Measurements from ENCODE around the gene LRRC45.
"Not testable (repeated sequence)": the region's sequence is repeated elsewhere in the genome, so short reads cannot be mapped to it uniquely, and the experiment has no call there.

LRRC45 gene

DNA sequence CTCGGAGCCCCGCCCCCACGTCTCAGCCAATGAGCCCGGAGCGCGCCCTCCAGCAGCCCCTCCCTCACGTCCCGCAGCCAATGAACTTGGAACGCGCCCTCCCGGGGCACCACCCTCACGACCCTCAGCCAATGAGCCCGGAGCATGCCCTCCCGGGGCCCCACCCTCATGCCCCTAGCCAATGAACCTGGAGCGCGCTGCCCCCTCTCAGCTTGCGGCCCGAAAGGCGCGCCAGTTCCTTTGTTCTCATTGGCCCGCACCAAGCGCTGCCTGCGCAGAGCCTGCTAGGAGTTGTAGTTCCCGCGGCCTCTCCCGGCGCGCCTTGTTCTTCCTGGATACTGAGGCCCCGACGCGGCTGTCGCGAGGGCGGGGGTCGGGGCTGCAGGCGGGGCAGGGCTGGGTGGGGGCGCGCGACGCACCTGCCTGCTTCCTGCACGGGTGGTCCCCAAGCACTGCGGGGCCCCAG is at the start of gene LRRC45:
TSS of gene LRRC45 (plus strand) at position 325 of the 466 bp plus-strand sequence. CDS start 339 bp downstream, outside the sequence.
- peak; percentile 100 for DNase-seq

DNA sequence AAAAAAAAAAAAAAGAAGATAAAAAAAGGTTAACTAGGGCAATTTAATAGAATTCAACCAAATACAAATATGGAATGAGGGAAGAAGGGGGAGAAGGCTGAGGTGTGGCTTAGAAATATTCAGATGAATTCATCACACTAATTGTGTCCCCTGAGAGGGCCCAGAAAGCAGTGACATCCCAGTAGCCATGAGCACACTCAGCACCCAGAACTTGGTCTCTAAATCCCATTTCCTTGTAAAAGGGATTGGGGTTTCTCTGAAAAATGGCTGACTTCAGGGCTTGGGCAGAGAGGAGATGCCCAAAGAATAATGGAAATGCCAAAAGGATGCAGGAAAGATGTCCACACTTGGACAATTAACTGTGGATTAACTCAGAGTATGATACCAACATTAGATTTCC is 49.7 kb upstream of the LRRC45 start:
- DNase-seq = no peak

DNA sequence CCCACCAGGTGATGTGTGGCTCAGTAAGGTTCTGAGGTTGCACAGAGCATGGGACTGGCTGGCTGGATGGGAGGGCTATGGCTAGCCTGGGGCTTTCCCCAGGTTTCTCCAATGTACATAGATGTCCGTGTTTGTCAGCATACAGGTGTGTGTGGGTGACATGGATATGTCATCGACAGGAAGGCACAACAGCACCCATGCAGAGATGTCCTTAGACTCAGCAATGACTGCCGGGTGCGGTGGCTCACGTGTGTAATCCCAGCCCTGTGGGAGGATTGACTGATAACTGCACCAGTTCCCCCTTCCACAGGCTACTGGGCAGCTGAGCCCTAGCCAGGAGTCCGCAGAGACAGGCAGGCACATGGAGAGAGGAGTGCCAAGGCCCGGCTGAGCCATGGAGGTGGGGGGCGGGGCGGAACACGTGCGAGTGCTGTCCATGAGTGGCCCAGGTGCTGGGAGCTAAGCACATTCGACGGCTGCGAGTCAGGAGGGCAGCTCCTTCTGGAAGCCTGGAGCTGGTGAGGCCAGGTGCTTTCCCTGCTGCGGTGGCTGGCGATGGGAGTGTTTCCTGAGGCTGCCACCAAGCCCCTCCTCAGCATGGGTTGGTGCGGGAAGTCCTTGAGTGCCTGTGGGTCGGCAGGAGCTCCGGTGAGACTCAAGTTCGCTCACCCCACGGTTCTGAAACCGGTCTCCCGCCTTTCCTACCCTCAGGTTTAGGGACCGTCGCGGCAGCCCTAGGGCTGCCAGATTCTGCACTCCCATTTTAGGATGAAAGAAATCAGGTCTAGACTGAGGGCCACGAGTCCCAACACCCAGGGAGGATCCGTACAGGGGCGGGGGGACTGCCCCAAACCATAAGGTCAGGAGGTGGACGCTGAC is 46.5 kb upstream of the LRRC45 start:
- no peak for DNase-seq

DNA sequence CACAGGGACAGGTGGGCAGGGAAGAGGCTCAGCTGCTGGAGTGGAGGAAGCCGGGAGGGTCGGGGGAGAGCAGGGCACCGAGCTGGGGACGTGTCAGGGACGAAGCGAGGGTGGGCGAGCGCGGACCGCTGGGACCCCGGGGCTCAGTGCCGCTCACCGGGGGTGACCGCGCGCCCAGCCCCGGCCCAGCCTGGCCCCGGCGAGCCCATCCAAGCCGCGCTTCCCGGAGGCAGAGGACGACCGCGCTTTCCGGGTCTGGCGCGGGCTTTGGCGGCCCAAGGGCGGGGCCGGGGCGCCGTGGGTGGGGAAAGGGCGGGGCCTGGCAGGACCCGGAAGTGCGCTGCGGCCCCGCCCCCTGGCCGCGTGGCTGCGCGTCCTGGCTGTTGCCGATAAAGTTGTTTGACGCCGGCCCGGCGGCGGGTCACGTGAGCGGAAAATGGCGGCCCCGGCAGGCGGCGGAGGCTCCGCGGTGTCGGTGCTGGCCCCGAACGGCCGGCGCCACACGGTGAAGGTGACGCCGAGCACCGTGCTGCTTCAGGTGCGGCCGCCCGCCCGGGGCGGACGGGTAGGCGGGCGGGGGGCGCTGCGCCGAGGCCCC is 45.8 kb upstream of the LRRC45 start, which contains the start of gene ASPSCR1:
TSS of gene ASPSCR1 (plus strand) at position 419 of the 598 bp plus-strand sequence. CDS start at position 437, 18 bp downstream.
- DNase-seq = peak; percentile 89

DNA sequence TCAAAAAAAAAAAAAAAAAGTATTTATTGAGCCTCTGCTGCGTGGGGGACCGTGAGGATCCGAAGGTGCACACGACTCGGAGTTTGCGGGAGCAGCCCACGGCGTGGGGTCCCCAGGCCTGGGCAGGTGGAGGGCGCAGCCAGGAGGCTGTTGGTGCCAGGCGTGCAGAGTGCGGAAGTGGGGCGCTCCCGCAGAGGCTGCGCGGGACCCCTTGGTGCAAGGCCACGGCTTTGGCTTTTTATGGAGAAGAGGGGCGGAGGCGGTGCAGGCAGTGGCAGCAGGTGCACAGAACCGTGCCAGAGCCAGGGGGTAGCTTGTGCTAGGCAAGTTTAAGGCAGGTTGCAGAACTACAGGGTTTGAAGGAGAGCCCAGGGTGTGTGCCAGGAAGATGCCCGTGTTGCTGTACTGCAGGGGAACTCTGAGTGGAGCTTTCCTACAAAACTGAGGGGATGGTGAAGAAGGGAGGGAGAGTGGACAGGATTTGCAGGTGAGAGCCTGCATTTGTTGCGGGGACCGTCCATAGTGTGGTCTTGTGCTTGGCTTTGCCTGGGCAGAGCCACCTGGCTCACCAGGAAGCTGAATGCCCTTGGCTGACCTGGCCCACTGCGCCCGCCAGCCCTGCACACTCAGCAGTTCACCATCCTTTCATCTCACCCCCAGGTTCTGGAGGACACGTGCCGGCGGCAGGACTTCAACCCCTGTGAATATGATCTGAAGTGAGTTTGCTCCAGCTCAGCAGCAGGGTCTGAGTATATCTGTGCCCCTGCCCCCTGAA is 44.4 kb upstream of the LRRC45 start:
- no peak for DNase-seq

DNA sequence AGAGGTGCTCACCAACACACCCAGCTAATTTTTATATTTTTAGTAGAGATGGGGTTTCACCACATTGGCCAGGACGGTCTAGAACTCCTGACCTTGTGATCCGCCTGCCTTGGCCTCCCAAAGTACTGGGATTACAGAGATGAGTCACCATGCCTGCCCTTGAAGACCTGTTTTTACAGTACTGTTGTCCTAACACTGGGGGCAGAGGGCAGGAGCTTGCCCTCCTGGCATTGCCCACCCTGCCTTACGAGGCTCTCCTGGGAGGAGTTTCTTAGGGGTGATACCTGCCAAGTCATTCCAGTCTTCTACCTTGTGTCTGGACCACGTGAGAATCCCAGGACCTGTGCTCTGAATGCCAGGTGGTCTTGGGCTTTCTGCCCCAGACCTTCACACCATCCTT is 43.0 kb upstream of the LRRC45 start:
- no peak for DNase-seq

DNA sequence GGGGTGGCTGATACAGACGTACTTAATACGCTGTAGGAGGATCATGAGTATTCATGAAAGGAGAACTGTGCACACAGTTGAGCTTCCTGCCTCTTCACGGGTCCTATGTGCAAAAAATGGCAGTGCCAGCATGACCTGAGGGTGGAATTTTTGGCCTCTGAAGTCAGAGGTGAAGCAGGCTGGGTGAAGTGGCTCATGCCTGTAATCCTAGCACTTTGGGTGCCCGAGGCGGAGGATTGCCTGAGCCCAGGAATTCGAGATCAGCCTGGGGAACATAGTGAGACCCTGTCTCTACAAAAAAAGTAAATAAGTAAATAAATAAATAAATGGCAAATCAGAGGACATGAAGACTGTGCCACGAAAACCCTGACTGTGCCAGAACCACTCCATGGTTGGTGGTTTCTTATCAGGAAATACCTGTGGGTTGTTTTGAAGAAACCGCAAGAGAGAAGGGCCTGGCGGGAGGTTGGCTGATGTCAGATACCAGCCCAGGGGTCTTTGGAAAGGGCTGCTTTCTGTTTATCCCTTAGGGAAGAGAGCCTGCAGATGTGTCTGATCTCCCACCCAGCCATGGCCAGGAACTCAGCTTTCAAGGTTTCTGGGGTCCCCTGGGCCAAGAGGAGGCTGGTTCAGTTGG is 42.3 kb upstream of the LRRC45 start:
- peak; percentile 26 for DNase-seq

DNA sequence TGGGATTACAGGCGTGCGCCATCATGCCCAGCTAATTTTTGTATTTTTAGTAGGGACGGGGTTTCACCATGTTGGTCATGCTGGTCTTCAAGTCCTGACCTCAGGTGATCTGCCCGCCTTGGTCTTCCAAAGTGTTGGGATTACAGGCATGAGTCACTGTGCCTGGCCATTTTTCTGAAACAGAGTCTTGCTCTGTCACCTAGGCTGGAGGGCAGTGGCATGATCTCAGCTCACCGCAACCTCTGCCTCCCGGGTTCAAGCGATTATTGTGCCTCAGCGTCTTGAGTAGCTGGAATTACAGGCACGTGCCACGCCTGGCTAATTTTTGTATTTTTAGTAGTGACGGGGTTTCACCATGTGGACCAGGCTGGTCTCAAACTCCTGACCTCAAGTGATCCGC is 41.6 kb upstream of the LRRC45 start:
- DNase-seq = not testable (repeated sequence)

DNA sequence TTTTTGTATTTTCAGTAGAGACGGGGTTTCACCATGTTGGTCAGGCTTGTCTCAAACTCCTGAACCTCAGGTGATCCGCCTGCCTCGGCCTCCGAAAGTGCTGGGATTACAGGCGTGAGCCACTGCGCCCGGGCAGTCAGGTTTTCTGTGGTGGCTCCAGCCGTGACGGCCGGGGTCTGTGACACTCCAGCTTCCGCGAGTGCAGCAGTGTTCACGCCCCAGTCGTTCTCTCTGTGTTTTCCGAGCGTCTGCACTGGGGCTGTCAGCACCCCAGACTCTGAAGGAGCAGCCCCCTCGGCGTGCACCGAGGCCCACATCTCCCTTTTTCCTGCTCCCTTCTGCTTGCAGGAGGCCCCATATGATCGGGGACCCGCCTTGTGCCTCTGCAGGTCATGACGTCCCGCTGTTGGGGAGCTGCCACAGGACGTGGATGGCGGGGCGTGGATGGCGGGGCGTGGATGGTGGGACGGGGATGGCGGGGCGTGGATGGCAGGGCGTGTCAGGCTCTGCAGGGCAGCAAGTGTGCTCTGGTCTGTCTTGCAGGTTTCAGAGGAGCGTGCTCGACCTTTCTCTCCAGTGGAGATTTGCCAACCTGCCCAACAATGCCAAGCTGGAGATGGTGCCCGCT is 40.0 kb upstream of the LRRC45 start:
- DNase-seq = no peak

DNA sequence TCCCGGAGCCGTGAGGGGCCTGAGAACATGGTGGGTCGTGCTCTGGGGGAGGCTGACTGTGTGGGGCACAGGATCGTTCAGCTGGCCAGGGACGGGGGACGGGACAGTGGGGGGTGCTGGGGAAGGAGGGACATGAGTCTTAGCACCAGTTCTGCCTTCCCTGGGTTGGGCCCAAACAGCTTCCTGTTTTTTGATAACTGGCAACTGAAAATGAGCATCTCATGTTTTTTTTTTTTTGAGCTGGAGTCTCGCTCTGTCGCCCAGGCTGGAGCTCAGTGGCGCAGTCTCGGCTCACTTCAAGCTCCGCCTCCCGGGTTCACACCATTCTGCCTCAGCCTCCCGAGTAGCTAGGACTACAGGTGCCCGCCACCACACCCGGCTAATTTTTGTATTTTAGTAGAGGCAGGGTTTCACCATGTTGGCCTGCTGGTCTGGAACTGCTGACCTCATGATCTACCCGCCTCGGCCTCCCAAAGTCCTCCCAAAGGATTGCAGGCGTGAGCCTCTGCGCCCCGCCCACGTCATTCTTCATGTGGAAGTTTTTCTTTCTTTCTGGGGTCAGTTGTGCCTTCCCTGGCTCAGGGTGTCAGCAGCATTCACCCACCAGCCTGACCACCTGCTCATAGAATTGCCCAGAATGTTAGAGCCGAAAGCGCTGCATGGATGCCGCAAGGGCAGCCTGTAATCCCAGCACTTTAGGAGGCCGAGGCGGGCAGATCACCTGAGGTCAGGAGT is 39.3 kb upstream of the LRRC45 start:
- DNase-seq = no peak

DNA sequence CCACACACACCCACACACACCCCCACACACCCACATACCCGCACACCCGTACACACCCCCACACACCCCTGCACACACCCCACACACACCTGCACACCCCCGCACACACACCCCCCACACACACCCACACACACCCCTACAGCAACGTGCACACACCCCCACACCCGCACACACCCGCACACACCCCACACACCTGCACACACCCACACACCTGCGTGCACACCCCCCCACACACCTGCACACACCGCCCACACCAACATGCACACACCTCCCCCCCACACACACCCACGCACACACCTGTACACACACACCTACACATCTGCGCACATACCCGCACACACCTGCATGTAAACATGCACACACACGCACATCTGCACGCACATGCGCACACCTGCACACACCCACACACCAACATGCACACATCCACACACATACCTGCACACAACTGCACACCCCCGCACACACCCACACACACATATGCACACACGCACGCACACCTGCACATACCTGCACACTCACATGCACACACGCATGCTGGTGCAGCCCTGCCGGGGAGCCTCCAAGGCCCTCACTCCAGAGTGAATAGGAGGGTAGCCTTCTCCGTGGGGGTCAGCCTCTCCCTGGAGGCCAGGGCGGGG is 38.2 kb upstream of the LRRC45 start:
- no peak for DNase-seq

DNA sequence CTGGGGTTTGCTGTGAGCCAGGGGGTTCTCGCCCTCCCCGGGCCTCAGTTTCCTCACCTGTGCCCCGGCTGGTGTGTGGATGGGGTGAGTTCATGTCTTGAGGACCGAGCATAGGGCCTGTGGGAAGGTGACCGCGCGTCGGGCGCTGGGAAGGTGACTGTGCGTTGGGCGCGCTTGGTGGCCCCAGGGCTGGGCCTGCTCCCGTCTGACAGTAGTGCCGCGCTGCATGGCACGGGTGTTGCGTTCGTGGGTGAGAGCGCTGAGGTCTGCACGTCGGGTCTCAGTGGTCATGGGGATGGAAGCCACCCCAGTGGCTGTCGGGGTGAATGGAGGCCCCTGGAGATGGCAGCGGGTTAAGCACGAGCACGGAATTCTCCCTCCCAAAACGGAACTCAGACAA is 36.5 kb upstream of the LRRC45 start:
- no peak for DNase-seq

DNA sequence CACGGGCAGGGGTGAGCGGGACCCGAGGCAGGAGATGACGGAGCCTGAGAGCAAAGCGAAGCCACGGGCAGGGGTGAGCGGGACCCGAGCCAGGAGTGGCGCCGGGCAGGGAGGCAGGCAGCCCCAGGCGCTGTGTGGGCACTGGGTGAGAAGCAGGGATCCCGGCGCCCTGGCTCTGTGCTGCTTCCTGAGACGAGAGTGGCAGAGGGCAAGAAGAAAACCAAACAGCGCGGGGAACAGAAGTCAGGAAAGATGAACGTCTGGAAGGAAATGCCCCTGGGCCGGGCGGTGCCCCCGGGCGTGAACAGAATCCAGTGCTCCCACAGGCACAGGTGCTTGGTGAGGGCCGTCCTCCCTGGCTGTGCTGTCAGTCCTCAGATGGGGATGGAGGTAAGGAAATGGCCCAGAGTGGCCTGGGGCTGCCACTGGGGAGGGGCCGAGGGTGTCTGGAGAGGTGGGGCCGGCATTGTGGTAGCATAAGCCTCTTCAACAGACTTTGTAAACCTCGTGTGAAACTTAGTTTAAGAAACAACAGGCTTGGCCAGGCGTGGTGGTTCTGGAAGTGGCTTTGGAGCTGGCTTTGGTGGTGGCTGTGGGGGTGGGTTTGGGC is 35.8 kb upstream of the LRRC45 start:
- no peak for DNase-seq

DNA sequence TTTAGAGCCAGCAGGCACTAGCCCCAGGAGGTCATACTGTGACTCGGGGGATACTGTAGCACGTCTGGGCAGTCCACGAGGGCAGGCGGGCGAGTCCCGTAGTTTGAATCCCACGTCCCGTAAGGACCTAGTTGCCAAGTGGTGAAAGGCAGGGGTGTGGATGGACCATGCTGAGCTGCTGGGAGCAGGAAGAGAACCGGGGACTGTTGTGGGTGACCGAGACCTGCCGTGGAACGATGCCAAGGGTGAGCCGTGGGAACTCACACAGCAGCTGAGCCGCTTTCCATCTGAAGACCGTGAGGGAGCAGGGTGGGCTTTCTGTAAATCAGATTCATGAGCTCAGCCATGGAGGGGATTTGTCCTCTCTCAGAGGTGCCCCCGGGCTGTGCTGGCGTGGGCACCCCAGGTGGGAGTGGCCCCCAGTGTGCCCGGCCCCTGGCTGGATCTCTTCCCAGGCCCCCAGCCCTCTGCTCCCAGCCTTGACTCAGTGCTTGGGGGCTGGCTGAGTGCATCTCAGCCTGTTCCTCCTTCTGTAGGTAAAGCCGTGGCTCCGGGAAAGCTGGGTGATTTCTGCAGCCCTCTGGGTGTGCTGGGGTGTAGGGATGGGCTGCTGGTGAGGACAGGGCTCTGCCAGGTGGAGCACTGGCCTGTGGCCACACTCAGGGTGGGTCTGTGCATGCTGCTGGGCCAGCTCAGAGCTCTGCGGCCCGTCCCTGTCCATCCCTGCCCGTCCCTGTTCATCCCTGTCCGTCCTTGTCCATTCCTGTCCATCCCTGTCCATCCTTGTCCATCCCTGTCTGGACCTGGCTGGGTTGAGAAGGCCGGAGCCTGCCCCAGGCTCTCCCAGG is 32.0 kb upstream of the LRRC45 start:
- DNase-seq = no peak

DNA sequence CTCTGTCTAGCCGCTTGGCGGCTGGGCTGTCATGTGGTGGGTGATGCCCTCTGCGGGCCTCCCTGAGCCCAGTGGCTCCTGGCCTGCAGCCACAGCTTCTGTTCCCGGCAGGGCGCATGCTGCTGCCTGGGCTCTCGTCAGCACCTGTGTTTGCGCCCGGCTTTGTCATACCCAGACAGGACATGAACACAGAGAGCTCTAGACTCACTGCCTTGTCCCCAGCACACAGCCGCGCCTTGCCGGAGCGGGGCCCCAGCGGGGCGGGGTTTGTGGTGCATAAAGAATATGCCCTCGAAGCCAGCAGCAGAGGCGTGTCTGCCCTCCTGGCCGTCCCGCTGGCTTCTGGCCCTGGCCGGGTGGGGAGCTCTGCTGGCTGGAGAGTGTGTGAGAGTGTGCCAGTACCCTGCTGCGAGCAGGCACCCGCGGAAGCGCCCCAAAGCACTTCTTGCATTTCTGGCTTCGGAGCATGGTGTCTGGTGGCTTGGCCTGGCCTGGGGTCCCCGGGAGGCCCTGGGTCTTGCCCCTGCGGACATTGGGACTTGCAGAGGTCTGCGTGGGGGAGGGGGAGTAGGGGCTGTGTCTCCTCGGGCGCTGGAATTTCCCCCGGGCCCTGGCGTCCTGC is 31.3 kb upstream of the LRRC45 start:
- no peak for DNase-seq

DNA sequence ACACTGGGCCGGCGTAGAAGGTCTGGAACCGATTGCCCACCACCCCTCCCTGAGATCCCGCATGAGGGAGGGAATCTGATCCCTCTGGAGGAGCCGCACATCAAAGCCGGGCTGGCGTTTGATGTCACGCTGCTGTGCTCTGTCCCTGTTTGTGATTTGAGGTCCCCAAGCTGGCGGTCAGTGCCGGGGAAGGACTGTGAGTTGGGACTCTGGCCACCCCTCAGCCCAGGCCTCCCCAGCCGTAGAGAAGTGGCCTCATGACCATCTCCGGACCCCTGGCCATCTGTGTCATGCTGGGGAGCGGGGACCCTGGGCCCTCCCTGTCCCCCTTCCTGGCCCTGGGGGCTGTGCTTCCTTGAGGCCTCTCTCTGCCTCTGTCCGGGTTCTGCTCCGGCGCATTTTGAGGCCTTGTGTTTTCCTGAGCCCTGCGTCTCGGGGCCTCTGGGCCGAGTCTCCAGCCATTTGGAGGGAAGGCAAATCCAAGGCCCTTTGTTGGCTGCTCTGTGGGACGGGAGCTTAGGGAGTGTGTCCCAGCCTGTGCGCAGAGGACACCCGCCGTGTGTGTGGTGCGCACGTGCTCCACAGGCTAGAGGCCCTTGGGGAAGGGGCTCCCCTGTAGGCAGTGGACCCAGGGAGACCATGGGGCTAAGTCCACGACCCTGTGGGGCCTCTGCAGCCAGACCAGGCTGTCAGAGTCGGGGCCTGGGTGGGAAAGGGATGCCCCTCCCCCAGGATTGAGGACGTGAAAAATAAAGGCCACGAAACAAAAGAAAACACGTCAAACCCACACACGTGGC is 30.6 kb upstream of the LRRC45 start:
- no peak for DNase-seq

DNA sequence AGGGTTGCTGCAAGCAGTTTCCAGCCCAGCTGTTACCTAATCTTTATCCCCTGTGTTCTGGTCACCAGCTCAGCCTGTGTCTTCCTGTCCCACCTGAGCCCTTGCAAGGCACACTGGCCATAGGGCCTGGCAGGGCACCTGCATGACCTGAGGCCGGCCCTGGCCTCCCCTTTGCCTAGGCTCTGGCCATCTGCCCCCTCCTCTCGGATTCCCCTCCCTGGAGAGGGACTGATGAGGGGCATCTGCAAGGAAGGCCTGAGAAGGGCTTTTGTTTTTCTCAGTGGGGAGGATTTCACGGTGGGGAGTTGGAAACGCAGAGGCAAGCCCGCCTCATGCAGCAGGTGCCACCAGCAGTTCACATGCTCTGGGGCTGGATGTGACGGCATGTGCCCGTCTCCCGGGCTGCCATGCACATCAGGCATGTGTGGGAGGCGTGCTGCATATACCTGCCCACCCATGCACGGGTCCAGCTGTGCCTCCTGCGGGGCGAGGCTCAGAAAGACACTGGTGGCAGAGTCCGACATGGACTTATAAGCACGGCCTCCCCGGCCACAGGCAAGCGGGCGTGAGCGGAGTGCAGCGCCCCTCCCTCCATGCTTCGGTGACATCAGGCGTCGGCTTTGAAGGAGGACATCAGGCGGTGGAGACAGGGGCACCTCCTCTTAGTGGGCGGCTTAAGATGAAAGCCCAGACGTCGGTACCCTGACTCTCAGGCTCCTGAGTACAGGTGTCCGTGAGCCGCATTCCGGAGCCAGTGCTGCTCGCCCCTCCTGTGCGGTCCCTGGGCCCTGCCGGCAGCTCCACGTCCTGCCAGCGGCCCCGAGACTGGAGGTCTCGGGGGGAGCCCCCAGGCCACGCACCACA is 29.1 kb upstream of the LRRC45 start:
- DNase-seq = no peak

Measured in CD4-positive, alpha-beta T cell treated with Interleukin-21 for 1 hour (primary cell).